NT2/D1 (cell line): ENCODE measurements around the gene EPHB2.

ENCODE experiments used
- YY1 ChIP-seq: IDR thresholded peaks from 2 replicates; pipeline ENCODE4 v1.6.1; 2011; ENCODE audit not compliant: insufficient read length, insufficient read depth
- ZNF274 ChIP-seq: IDR thresholded peaks from 2 replicates; pipeline ENCODE4 v1.6.1; 2011; ENCODE audit warnings: mild to moderate bottlenecking, low read depth, low read length

DNA sequence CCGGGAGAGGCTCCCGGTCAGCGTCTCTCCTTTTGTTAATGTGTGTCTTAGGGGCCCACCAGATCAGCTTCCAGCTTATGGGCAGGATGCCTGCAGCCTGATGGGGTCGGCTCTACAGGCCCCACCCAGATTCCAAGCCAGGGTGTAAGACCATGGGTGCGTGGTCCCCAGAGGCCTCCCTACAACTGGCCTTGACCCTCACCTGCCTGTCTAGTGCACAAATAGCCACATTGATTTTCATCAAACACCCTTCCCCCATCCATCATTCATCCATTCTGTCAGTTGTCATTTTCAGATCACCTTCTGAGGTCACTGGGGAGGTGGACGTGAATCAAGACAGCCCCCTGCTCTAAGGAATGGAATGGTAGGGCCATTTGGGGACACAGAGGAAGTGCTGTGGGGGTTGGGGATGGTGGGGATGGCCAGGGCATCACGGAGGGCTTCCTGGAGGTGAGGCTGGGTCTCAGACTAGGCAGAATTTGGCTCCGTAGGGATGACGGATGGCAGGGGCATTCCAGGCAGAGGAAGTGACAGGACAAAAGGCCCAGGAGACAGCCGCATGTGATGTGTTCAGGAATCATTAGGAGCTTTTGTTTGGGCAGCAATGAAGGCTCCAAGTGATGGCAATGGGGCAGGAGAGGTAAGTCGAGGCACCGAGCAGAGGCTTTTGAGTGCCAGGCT is 118.8 kb downstream of the EPHB2 start:
- TF ChIP-seq ZNF274 = no peak
- TF ChIP-seq YY1 = no peak
